HG03060 (cell line): ENCODE measurements around the gene PCDHGC3.
A peak's percentile ranks its signal among the peaks of the same experiment; 100 is the strongest.

Experiments
- ATAC-seq: cut with Tn5 transposase; IDR thresholded peaks from one replicate; pipeline ENCODE4 v1.9.1; 2021; ENCODE audit warnings: low read depth, moderate number of reproducible peaks; ENCODE audit not compliant: unreplicated experiment

The PCDHGC3 gene

GRCh38 chr5:141506381-141507155, 30.8 kb downstream of the PCDHGC3 start:
- ATAC-seq: no peak

GRCh38 chr5:141507387-141508091, 31.8 kb downstream of the PCDHGC3 start:
- peak; percentile 23 for ATAC-seq

DNA sequence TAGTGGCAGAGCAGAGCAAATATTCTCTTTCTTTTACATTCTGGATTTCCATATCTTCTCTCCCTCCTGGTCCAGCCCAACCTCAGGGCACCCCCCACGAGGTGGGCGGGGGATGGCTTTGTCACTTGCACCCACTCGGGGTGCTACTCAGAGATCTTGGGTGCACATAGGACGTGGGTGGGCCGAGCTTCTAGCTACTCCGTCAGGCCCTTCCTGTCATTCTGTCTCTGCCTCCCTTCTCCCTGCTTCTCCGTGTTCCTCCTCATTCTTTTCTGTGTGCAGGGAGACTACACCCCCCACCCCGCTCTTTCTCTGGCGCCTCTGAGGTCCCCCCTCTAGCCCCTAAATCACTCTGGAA, 32.7 kb downstream of the PCDHGC3 start:
- no peak for ATAC-seq

DNA sequence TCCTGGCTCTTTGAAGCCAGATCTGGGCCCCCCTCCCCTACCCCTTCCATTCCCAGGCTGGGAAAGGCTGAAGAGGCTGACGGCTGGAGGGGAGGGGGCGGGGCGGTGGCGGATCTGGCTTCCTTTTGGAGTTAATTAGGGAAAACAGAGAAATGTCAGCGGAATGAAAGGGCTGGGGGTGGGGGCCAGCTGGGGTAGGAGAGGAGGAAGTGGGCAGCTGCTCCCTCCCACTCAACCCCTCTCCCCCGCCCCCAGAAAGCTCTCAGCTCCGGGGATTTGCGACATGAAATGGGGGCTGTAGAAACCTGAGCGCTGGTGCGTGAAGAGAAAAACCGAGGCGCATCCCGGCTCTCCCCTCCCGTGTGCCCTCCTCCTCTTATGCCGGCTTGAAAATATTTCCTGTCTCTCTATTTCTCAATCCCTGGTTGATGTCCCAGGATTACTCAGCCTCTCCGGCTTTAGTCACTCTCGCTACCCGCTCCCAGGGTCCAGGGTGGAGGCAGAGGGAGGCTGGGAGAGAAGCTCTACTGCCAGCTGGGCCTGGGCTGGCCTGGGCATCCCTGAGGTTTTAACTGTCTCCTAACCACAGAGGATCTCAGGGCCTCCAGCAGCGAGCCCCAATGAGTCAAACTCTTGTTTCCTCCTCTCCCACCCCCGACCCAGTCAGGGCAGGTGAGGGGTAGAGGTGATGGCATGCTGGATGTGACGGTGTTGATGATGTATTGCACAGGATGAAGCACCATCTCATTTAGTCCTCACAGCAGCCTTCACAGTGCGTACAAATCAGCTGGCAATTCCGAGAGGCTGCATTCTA, 33.2 kb downstream of the PCDHGC3 start:
- ATAC-seq: no peak

DNA sequence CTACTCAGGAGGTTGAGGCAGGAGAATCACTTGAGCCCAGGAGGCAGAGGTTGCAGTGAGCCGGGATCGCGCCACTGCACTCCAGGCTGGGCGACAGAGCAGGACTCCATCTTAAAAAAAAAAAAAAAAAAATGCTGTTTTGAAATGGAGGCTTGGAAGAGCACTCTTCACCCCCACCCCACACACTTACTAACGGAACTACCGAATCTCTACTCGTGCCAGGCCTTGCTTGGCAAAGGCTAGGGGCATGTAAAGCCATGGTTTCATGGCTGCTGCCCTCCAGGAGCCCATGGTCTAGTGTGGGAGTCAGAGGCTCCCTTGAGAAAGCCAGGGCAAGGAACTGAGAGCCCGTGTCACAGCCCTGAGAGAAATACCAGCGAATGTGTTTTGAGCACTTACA, 34.4 kb downstream of the PCDHGC3 start:
- no peak for ATAC-seq

DNA sequence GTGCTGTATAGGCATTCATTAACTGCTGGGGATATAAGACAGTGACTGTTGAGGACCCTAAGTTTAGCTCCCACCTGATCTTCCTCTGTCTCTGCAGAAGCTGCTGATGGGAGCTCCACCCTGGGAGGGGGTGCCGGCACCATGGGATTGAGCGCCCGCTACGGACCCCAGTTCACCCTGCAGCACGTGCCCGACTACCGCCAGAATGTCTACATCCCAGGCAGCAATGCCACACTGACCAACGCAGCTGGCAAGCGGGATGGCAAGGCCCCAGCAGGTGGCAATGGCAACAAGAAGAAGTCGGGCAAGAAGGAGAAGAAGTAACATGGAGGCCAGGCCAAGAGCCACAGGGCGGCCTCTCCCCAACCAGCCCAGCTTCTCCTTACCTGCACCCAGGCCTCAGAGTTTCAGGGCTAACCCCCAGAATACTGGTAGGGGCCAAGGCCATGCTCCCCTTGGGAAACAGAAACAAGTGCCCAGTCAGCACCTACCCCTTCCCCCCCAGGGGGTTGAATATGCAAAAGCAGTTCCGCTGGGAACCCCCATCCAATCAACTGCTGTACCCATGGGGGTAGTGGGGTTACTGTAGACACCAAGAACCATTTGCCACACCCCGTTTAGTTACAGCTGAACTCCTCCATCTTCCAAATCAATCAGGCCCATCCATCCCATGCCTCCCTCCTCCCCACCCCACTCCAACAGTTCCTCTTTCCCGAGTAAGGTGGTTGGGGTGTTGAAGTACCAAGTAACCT, 35.3 kb downstream of the PCDHGC3 start:
- ATAC-seq: peak; percentile 37

DNA sequence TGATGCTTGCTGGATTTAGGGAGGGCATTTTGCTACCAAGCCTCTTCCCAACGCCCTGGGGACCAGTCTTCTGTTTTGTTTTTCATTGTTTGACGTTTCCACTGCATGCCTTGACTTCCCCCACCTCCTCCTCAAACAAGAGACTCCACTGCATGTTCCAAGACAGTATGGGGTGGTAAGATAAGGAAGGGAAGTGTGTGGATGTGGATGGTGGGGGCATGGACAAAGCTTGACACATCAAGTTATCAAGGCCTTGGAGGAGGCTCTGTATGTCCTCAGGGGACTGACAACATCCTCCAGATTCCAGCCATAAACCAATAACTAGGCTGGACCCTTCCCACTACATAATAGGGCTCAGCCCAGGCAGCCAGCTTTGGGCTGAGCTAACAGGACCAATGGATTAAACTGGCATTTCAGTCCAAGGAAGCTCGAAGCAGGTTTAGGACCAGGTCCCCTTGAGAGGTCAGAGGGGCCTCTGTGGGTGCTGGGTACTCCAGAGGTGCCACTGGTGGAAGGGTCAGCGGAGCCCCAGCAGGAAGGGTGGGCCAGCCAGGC, 36.1 kb downstream of the PCDHGC3 start:
- ATAC-seq: no peak

DNA sequence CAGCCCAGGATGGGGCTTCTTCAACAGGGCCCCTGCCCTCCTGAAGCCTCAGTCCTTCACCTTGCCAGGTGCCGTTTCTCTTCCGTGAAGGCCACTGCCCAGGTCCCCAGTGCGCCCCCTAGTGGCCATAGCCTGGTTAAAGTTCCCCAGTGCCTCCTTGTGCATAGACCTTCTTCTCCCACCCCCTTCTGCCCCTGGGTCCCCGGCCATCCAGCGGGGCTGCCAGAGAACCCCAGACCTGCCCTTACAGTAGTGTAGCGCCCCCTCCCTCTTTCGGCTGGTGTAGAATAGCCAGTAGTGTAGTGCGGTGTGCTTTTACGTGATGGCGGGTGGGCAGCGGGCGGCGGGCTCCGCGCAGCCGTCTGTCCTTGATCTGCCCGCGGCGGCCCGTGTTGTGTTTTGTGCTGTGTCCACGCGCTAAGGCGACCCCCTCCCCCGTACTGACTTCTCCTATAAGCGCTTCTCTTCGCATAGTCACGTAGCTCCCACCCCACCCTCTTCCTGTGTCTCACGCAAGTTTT, 36.7 kb downstream of the PCDHGC3 start:
- no peak for ATAC-seq

- ATAC-seq: no peak
Measured at GRCh38 chr5:141512911-141513626, 37.3 kb downstream of the PCDHGC3 start.

- peak; percentile 33 for ATAC-seq
Measured at GRCh38 chr5:141513627-141514329, 38.0 kb downstream of the PCDHGC3 start.

- ATAC-seq: no peak
Measured at GRCh38 chr5:141514330-141515133, 38.8 kb downstream of the PCDHGC3 start.

- ATAC-seq: no peak
Measured at GRCh38 chr5:141515141-141515540, 39.4 kb downstream of the PCDHGC3 start.

- no peak for ATAC-seq
Measured at GRCh38 chr5:141515946-141516671, 40.3 kb downstream of the PCDHGC3 start.

DNA sequence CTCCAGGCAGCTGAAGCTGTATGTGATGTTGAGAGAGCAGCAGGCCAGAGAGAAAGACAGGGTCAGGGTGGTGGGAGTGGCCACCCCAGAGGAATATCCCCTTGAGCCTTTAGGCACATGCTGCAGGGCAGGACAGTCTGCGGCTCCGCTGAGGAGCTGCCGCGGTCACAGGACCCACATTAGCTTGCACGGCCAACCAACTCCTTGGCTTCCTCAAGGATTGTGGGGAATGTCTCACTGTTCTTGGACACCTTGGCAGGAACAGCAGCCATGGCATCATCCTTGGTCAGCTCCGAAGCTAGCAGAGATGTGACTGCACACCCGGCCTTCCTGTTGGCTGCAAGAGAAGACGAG, 40.9 kb downstream of the PCDHGC3 start:
- ATAC-seq: no peak

DNA sequence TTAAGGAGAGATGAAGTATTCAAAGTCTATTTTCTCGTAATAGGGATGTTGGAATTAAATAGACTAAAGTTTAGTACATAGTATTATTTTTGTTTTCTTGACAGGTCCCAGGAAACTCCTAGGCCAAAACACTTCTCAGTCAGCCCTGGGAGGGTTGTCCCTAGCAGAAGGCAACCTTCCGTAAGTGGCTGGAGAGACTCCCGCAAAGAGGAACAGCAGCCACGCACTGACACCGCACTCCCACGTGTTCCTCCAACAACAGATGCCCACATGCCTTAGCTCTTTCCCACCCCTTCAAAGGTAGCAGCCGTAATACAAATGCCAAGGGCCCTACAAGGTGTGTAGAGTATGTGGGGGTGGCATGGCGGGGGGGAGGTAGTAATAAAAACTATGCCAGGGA, 41.5 kb downstream of the PCDHGC3 start:
- no peak for ATAC-seq

DNA sequence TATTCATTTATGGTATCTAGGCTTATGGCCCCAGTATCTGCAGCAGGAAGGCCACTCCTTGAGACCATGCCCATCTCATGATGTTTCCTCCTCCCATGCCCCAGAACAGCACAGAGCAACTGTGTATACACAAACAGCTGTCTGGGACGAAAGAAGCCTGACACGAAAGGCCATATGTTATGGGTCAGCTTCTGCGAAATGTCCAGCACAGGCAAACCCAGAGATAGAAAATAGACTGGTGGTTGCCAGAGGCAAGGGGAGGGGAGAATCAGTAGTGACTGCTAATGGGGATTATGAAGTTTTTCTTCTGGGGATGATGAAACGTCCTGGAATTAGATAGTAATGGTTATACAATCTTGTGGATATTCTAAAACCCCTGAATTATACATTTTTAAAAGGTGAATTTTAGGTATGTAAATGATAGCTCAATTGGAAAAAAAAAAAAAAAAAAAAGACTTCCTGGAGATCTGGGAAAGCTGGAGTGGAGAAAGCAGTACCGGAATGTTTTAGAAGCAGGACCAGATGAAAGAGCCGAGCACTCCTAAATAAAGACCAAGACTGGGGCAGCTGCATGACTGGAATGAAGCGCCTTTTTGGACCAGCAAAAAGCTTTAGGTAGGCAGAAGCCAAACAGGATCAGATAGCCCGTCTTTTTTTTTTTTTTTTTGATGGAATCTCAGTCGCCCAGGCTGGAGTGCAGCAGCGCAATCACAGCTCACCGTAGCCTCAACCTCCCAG, 42.3 kb downstream of the PCDHGC3 start:
- ATAC-seq: no peak

DNA sequence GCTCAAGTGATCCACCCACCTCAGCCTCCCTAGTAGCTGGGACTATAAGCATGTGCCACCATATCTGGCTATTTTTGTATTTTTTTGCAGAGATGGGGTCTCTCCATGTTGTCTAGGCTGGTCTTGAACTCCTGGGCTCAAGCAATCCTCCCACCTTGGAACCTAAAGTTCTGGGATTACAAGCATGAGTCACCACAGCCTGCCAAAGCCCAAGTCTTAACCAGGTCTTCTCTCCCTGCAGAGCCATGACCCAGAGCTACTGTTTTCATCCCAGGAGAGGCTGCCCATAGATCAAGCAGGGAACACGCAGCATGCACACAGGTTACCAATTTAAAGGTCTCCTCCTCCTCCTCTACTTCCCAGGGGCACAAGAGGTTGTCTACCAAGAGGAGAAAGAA, 42.9 kb downstream of the PCDHGC3 start:
- ATAC-seq: no peak
